GM12892 (cell line): ENCODE measurements around the gene B3GALNT2.

ENCODE experiments used
- POLR2A ChIP-seq: IDR thresholded peaks from 2 replicates; pipeline ENCODE4 v1.6.1; 2011; ENCODE audit warnings: low read depth, low read length, control low read depth
- POLR2AphosphoS5 ChIP-seq: IDR thresholded peaks from 2 replicates; pipeline ENCODE4 v1.6.1; 2011; ENCODE audit warnings: low read depth, low read length, control low read depth

DNA sequence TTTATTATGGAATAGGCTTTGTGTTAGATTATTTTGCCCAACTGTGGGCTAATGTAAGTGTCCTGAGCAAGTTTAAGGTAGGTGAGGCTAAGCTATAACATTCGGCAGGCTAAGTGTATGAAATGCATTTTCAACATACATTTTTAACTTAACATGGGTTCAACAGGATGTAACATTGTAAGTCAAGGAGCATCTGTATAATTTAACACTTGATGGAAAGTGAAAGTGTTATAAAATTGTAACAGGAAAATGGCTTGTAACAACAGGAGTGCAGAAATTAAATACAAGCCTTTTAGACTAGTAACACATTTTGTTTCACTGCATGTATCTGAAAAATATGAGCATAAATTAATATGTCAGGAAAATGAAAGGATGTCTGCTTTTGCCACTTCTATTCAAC is 42.3 kb downstream of the B3GALNT2 start:
- TF ChIP-seq POLR2A (no peak), POLR2AphosphoS5 (no peak)
